ENCODE data around the gene TTC22. TPM values are rescaled to one million over a fixed set of nuclear protein-coding genes. Genes with fewer than 3 reads are reported as not detected.

TTC22 gene
- total RNA-seq, 1 experiment from 2014 or later, result not detected

- Histone ChIP-seq H3K9me3 (replicated peaks) (no peaks in the 10 kb centered on the region), H3K4me1 (replicated peaks) (no peaks in the 10 kb centered on the region), H3K4me3 (no peak overlapping the region), H3K36me3 (no peaks in the 10 kb centered on the region), H3K27ac (no peak overlapping the region), H3K27me3 (replicated peaks) (no peaks in the 10 kb centered on the region)
- DNase-seq (ENCODE audit: low read depth in 1 of 2, low spot score in 2 of 2), result peak in 1 of 2 experiments; percentile 14
Observed at GRCh38 chr1:54818461-54819194, 17.5 kb upstream of the TTC22 start.

GRCh38 chr1:54816951-54817350 lies 15.8 kb upstream of the TTC22 start:
- Histone ChIP-seq H3K27ac (no peak overlapping the region), H3K9me3 (replicated peaks) (no peaks in the 10 kb centered on the region), H3K4me1 (replicated peaks) (no peaks in the 10 kb centered on the region), H3K4me3 (no peak overlapping the region), H3K36me3 (no peaks in the 10 kb centered on the region), H3K27me3 (replicated peaks) (no peaks in the 10 kb centered on the region)
- peak in 1 of 2 experiments; percentile 38 for DNase-seq (ENCODE audit: low read depth in 1 of 2, low spot score in 2 of 2)

- no peak overlapping the region for H3K4me3 ChIP-seq
- no peaks in the 10 kb centered on the region for H3K27me3 ChIP-seq (replicated peaks)
- DNase-seq (ENCODE audit: low read depth in 1 of 2, low spot score in 2 of 2), result no peak
- no peaks in the 10 kb centered on the region for H3K9me3 ChIP-seq (replicated peaks)
- no peaks in the 10 kb centered on the region for H3K36me3 ChIP-seq
- no peaks in the 10 kb centered on the region for H3K4me1 ChIP-seq (replicated peaks)
- no peak overlapping the region for H3K27ac ChIP-seq
Observed at GRCh38 chr1:54816130-54816529, 15.0 kb upstream of the TTC22 start.

- H3K36me3 ChIP-seq, result no peaks in the 10 kb centered on the region
- DNase-seq (ENCODE audit: low read depth in 1 of 2, low spot score in 2 of 2), result peak in 1 of 2 experiments; percentile 30
- no peaks in the 10 kb centered on the region for H3K9me3 ChIP-seq (replicated peaks)
- no peak overlapping the region for H3K4me3 ChIP-seq
- no peaks in the 10 kb centered on the region for H3K4me1 ChIP-seq (replicated peaks)
- H3K27me3 ChIP-seq (replicated peaks), result no peaks in the 10 kb centered on the region
- no peak overlapping the region for H3K27ac ChIP-seq
Observed at GRCh38 chr1:54815086-54815876, 14.2 kb upstream of the TTC22 start.

- H3K36me3 ChIP-seq, result no peaks in the 10 kb centered on the region
- H3K27me3 ChIP-seq (replicated peaks), result no peaks in the 10 kb centered on the region
- H3K9me3 ChIP-seq (replicated peaks), result no peaks in the 10 kb centered on the region
- no peaks in the 10 kb centered on the region for H3K4me1 ChIP-seq (replicated peaks)
- peak in 1 of 2 experiments; percentile 25 for DNase-seq (ENCODE audit: low read depth in 1 of 2, low spot score in 2 of 2)
- no peak overlapping the region for H3K27ac ChIP-seq
- no peak overlapping the region for H3K4me3 ChIP-seq
Observed at GRCh38 chr1:54814571-54814970, 13.4 kb upstream of the TTC22 start.

- no peaks in the 10 kb centered on the region for H3K36me3 ChIP-seq
- no peaks in the 10 kb centered on the region for H3K4me1 ChIP-seq (replicated peaks)
- DNase-seq (ENCODE audit: low read depth in 1 of 2, low spot score in 2 of 2), result peak in 1 of 2 experiments; percentile 22
- H3K27ac ChIP-seq, result no peak overlapping the region
- H3K4me3 ChIP-seq, result no peak overlapping the region
- H3K27me3 ChIP-seq (replicated peaks), result no peaks in the 10 kb centered on the region
- no peaks in the 10 kb centered on the region for H3K9me3 ChIP-seq (replicated peaks)
Observed at GRCh38 chr1:54814126-54814498, 13.0 kb upstream of the TTC22 start.

GRCh38 chr1:54813485-54814125 lies 12.5 kb upstream of the TTC22 start:
- DNase-seq (ENCODE audit: low read depth in 1 of 2, low spot score in 2 of 2), result peak in 1 of 2 experiments; percentile 31
- Histone ChIP-seq H3K4me1 (replicated peaks) (no peaks in the 10 kb centered on the region), H3K4me3 (no peak overlapping the region), H3K36me3 (no peaks in the 10 kb centered on the region), H3K27me3 (replicated peaks) (no peaks in the 10 kb centered on the region), H3K9me3 (replicated peaks) (no peaks in the 10 kb centered on the region), H3K27ac (no peak overlapping the region)

GRCh38 chr1:54812801-54813484 lies 11.8 kb upstream of the TTC22 start:
- Histone ChIP-seq H3K36me3 (no peaks in the 10 kb centered on the region), H3K27ac (no peak overlapping the region), H3K4me1 (replicated peaks) (no peaks in the 10 kb centered on the region), H3K27me3 (replicated peaks) (no peaks in the 10 kb centered on the region), H3K9me3 (replicated peaks) (no peaks in the 10 kb centered on the region), H3K4me3 (no peak overlapping the region)
- peak in 1 of 2 experiments; percentile 30 for DNase-seq (ENCODE audit: low read depth in 1 of 2, low spot score in 2 of 2)

GRCh38 chr1:54811739-54812655 lies 10.9 kb upstream of the TTC22 start:
- Histone ChIP-seq H3K36me3 (no peaks in the 10 kb centered on the region), H3K4me3 (no peak overlapping the region), H3K4me1 (replicated peaks) (peaks cover 6% of the 10 kb centered on the region), H3K27me3 (replicated peaks) (no peaks in the 10 kb centered on the region), H3K9me3 (replicated peaks) (no peaks in the 10 kb centered on the region), H3K27ac (no peak overlapping the region)
- peak in 1 of 2 experiments; percentile 40 for DNase-seq (ENCODE audit: low read depth in 1 of 2, low spot score in 2 of 2)

GRCh38 chr1:54811066-54811465 lies 9.9 kb upstream of the TTC22 start:
- H3K36me3 ChIP-seq, result no peaks in the 10 kb centered on the region
- no peaks in the 10 kb centered on the region for H3K27me3 ChIP-seq (replicated peaks)
- no peak overlapping the region for H3K4me3 ChIP-seq
- DNase-seq (ENCODE audit: low read depth in 1 of 2, low spot score in 2 of 2), result peak in 1 of 2 experiments; percentile 30
- no peaks in the 10 kb centered on the region for H3K9me3 ChIP-seq (replicated peaks)
- peaks cover 6% of the 10 kb centered on the region for H3K4me1 ChIP-seq (replicated peaks)
- no peak overlapping the region for H3K27ac ChIP-seq

- peak; percentile 46 to 65 for DNase-seq (ENCODE audit: low read depth in 1 of 2, low spot score in 2 of 2)
- Histone ChIP-seq H3K4me1 (replicated peaks) (peaks cover 6% of the 10 kb centered on the region), H3K4me3 (no peak overlapping the region), H3K27me3 (replicated peaks) (no peaks in the 10 kb centered on the region), H3K9me3 (replicated peaks) (no peaks in the 10 kb centered on the region), H3K36me3 (no peaks in the 10 kb centered on the region), H3K27ac (no peak overlapping the region)
Observed at GRCh38 chr1:54810153-54810942, 9.2 kb upstream of the TTC22 start.

GRCh38 chr1:54809496-54810074 lies 8.5 kb upstream of the TTC22 start:
- no peak overlapping the region for H3K27ac ChIP-seq
- no peaks in the 10 kb centered on the region for H3K9me3 ChIP-seq (replicated peaks)
- no peak for DNase-seq (ENCODE audit: low read depth in 1 of 2, low spot score in 2 of 2)

More at GRCh38 chr1:54809496-54810074, 8.5 kb upstream of the TTC22 start:
- peaks cover 6% of the 10 kb centered on the region for H3K4me1 ChIP-seq (replicated peaks)
- H3K36me3 ChIP-seq, result no peaks in the 10 kb centered on the region
- no peak overlapping the region for H3K4me3 ChIP-seq
- no peaks in the 10 kb centered on the region for H3K27me3 ChIP-seq (replicated peaks)

All from SJSA1 (cell line).